Astrocyte (in vitro differentiated cells and primary cell): ENCODE data around the gene EDNRA. TPM values are rescaled to one million over a fixed set of nuclear protein-coding genes. Genes with fewer than 3 reads are reported as not detected.

Experiments used
- DNase-seq: peaks from one replicate; pipeline ENCODE4 v3.0.0-alpha.2; 2010; ENCODE audit warnings: low read depth
- FAIRE-seq: peaks from 2 replicates; lab custom pipeline; 2011; peaks lifted over from hg19 to GRCh38; lab: Jason Lieb, UNC
- H2AFZ ChIP-seq: 2 replicates; pipeline ENCODE4 v1.6.0; 2012; ENCODE audit warnings: low read depth, low read length, inconsistent platforms
- H3K27ac ChIP-seq: 2 replicates; pipeline ENCODE4 v1.5.1; 2011; ENCODE audit warnings: low read depth, low read length, inconsistent platforms
- H3K27me3 ChIP-seq: 2 replicates; pipeline ENCODE4 v1.6.0; 2011; ENCODE audit warnings: low read length, inconsistent platforms; ENCODE audit not compliant: insufficient read depth
- H3K36me3 ChIP-seq: 2 replicates; pipeline ENCODE4 v1.5.1; 2011; ENCODE audit warnings: low read length, inconsistent platforms; ENCODE audit not compliant: insufficient read depth
- H3K4me1 ChIP-seq: 2 replicates; pipeline ENCODE4 v1.5.1; 2011; ENCODE audit warnings: low read length, inconsistent platforms; ENCODE audit not compliant: insufficient read depth
- H3K4me2 ChIP-seq: 2 replicates; pipeline ENCODE4 v1.6.0; 2012; ENCODE audit warnings: low read length, inconsistent platforms
- H3K4me3 ChIP-seq: 2 replicates; pipeline ENCODE4 v1.5.1; 2011; ENCODE audit warnings: low read depth, mild to moderate bottlenecking, low read length, inconsistent platforms; ENCODE audit not compliant: insufficient read depth
- H3K79me2 ChIP-seq: 2 replicates; pipeline ENCODE4 v1.6.0; 2012; ENCODE audit warnings: mild to moderate bottlenecking, low read length, inconsistent platforms; ENCODE audit not compliant: insufficient read depth
- H3K9ac ChIP-seq: 2 replicates; pipeline ENCODE4 v1.6.0; 2012; ENCODE audit warnings: mild to moderate bottlenecking, low read length, inconsistent platforms
- H3K9me3 ChIP-seq: 2 replicates; pipeline ENCODE4 v1.5.1; 2012; ENCODE audit warnings: low read depth, mild to moderate bottlenecking, low read length, inconsistent platforms; ENCODE audit not compliant: insufficient read depth
- H4K20me1 ChIP-seq: 2 replicates; pipeline ENCODE4 v1.6.0; 2012; ENCODE audit warnings: low read length, inconsistent platforms; ENCODE audit not compliant: insufficient read depth
- H3K27ac Mint-ChIP-seq: one replicate; pipeline ENCODE4 v1.8.0; 2021; ENCODE audit warnings: mild to moderate bottlenecking, mixed read lengths; ENCODE audit not compliant: unreplicated experiment
- H3K27me3 Mint-ChIP-seq: one replicate; pipeline ENCODE4 v1.8.0; 2021; ENCODE audit warnings: low read depth, mixed read lengths; ENCODE audit not compliant: unreplicated experiment
- H3K36me3 Mint-ChIP-seq: one replicate; pipeline ENCODE4 v1.8.0; 2021; ENCODE audit warnings: low read depth, mixed read lengths; ENCODE audit not compliant: unreplicated experiment
- H3K4me1 Mint-ChIP-seq: one replicate; pipeline ENCODE4 v1.8.0; 2021; ENCODE audit warnings: low read depth, mixed read lengths; ENCODE audit not compliant: unreplicated experiment
- H3K4me3 Mint-ChIP-seq: one replicate; pipeline ENCODE4 v1.8.0; 2021; ENCODE audit warnings: mild to moderate bottlenecking, moderate library complexity, mixed read lengths; ENCODE audit not compliant: unreplicated experiment
- H3K9me3 Mint-ChIP-seq: one replicate; pipeline ENCODE4 v1.8.0; 2021; ENCODE audit warnings: mild to moderate bottlenecking, mixed read lengths; ENCODE audit not compliant: unreplicated experiment
- CTCF ChIP-seq: IDR thresholded peaks from 2 replicates; pipeline ENCODE4 v1.5.1; 2011; ENCODE audit warnings: low read depth, mild to moderate bottlenecking, inconsistent platforms, low read length, moderate library complexity; ENCODE audit not compliant: insufficient read depth
- EZH2 ChIP-seq: IDR thresholded peaks from 2 replicates; pipeline ENCODE4 v1.6.1; 2012; ENCODE audit warnings: mild to moderate bottlenecking, low read length, inconsistent platforms; ENCODE audit not compliant: insufficient read depth
- total RNA-seq: library from RNA; stranded (reverse); gene quantifications from 2 replicates; pipeline ENCODE4 v1.2.1, GENCODE V29; 2021

The EDNRA gene
- total RNA-seq, 1 donor from 2014 or later = 6.4 TPM

GRCh38 chr4:147582386-147583060 lies 101.6 kb downstream of the EDNRA start:
- TF ChIP-seq CTCF = no peak
- no peak for TF ChIP-seq EZH2
- peaks cover 11% of the 10 kb centered on the region for H3K4me1 ChIP-seq
- no peak overlapping the region for H3K4me3 ChIP-seq
- peaks cover 12% of the 10 kb centered on the region for H3K4me1 Mint-ChIP-seq
- peaks cover 10% of the 10 kb centered on the region for H3K9me3 Mint-ChIP-seq
- H3K27me3 Mint-ChIP-seq = no peaks in the 10 kb centered on the region
- H3K27ac ChIP-seq = no peak overlapping the region
- DNase-seq (peak; percentile 81), FAIRE-seq (no peak)
- no peaks in the 10 kb centered on the region for H3K27me3 ChIP-seq
- H3K27ac Mint-ChIP-seq = no peak overlapping the region
- no peak overlapping the region for H3K4me2 ChIP-seq
- no peaks in the 10 kb centered on the region for H3K79me2 ChIP-seq
- H3K4me3 Mint-ChIP-seq = no peak overlapping the region
- no peaks in the 10 kb centered on the region for H4K20me1 ChIP-seq
- no peak overlapping the region for H3K9ac ChIP-seq
- H3K36me3 Mint-ChIP-seq = no peaks in the 10 kb centered on the region
- H3K9me3 ChIP-seq = no peaks in the 10 kb centered on the region
- H3K36me3 ChIP-seq = no peaks in the 10 kb centered on the region
- no peak overlapping the region for H2AFZ ChIP-seq

GRCh38 chr4:147583876-147584275 lies 103.0 kb downstream of the EDNRA start:
- DNase-seq (peak; percentile 25), FAIRE-seq (no peak)
- Histone ChIP-seq H3K79me2 (no peaks in the 10 kb centered on the region), H3K9me3 (no peaks in the 10 kb centered on the region), H3K9ac (no peak overlapping the region), H3K27ac (no peak overlapping the region), H3K36me3 (no peaks in the 10 kb centered on the region), H3K4me1 (peaks cover 2% of the 10 kb centered on the region), H2AFZ (no peak overlapping the region), H3K4me3 (no peak overlapping the region), H3K4me2 (no peak overlapping the region), H3K27me3 (no peaks in the 10 kb centered on the region), H4K20me1 (no peaks in the 10 kb centered on the region)
- H3K9me3 Mint-ChIP-seq = peaks cover 10% of the 10 kb centered on the region
- TF ChIP-seq CTCF = no peak
- no peak for TF ChIP-seq EZH2
- H3K36me3 Mint-ChIP-seq = no peaks in the 10 kb centered on the region
- no peak overlapping the region for H3K4me3 Mint-ChIP-seq
- H3K27ac Mint-ChIP-seq = no peak overlapping the region
- no peaks in the 10 kb centered on the region for H3K27me3 Mint-ChIP-seq
- H3K4me1 Mint-ChIP-seq = peaks cover 7% of the 10 kb centered on the region

- Histone ChIP-seq H3K4me1 (peaks cover 5% of the 10 kb centered on the region), H3K4me3 (no peak overlapping the region), H3K79me2 (no peaks in the 10 kb centered on the region), H3K27me3 (no peaks in the 10 kb centered on the region), H3K27ac (no peak overlapping the region), H3K36me3 (no peaks in the 10 kb centered on the region), H3K9me3 (no peaks in the 10 kb centered on the region), H4K20me1 (no peaks in the 10 kb centered on the region), H3K4me2 (no peak overlapping the region), H2AFZ (no peak overlapping the region), H3K9ac (no peak overlapping the region)
- Mint-ChIP-seq H3K27me3 (no peaks in the 10 kb centered on the region), H3K4me3 (no peak overlapping the region), H3K4me1 (peaks cover 13% of the 10 kb centered on the region), H3K9me3 (peaks cover 10% of the 10 kb centered on the region), H3K27ac (no peak overlapping the region), H3K36me3 (no peaks in the 10 kb centered on the region)
- TF ChIP-seq CTCF (no peak), EZH2 (no peak)
- DNase-seq = no peak
- FAIRE-seq = no peak
Observed at GRCh38 chr4:147586032-147586431, 105.1 kb downstream of the EDNRA start.
